ENCODE data around the gene APLF. TPM values are rescaled to one million over a fixed set of nuclear protein-coding genes. Genes with fewer than 3 reads are reported as not detected.
"Not testable (repeated sequence)": the region's sequence is repeated elsewhere in the genome, so short reads cannot be mapped to it uniquely, and the experiment has no call there.

The APLF gene
- total and polyA plus RNA-seq, 7 donors: 0.52 to 4.3 (median 2.8) TPM

DNA sequence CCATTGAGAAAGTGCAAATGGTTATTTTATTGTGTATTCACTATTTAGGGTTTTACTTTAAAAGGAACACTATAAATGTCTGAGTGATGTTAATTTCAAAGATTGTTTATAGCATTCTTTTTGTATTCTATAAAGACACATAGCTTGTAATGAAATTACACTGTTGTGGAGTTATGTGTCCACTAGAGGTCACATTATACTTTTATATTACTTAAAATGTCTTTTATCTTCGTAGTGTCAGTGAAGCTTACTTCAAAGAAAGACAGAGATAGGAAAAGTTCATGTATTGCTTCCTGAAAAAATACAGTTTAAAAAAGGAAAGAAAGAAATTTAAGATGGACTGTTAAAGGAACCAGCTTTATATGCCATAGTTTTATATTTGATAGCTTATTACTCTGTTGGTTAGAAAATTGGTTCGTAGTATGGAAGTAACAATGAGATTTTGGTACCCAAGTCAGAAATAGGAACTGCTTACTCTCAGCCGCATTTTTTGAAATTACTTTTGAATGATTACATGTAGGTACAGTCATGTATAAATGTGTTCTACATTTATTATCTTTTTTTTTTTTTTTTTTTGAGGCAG, 20.5 kb downstream of the APLF start:
- no peaks in the 10 kb centered on the region for H3K9me3 ChIP-seq
- DNase-seq (no peak), ATAC-seq (no peak)
- TF ChIP-seq, protein P1, sequence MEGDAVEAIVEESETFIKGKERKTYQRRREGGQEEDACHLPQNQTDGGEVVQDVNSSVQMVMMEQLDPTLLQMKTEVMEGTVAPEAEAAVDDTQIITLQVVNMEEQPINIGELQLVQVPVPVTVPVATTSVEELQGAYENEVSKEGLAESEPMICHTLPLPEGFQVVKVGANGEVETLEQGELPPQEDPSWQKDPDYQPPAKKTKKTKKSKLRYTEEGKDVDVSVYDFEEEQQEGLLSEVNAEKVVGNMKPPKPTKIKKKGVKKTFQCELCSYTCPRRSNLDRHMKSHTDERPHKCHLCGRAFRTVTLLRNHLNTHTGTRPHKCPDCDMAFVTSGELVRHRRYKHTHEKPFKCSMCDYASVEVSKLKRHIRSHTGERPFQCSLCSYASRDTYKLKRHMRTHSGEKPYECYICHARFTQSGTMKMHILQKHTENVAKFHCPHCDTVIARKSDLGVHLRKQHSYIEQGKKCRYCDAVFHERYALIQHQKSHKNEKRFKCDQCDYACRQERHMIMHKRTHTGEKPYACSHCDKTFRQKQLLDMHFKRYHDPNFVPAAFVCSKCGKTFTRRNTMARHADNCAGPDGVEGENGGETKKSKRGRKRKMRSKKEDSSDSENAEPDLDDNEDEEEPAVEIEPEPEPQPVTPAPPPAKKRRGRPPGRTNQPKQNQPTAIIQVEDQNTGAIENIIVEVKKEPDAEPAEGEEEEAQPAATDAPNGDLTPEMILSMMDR (IDR thresholded peaks at IDR 0.05): peak; percentile 49
- intact Hi-C loops (cut with DNase I): loop anchor here (5.0 to 10.0 kb wide), 2 partner anchors 229 to 437 kb away; no protein-coding TSS in a partner anchor
- H3K27me3 ChIP-seq (ENCODE audit: insufficient read depth in 3 of 3, low read length in 2 of 3): no peaks in the 10 kb centered on the region
- no peak overlapping the region for H3K4me3 ChIP-seq
- 58 to 62% (median 58%) methylated on average over 3 of the region's 3 CpGs for WGBS, 3 donors
- H3K4me1 ChIP-seq: peaks cover 4% of the 10 kb centered on the region
- no peaks in the 10 kb centered on the region for H3K36me3 ChIP-seq (ENCODE audit: insufficient read depth in 1 of 2, low read depth in 1 of 2)
- no peak overlapping the region for H3K27ac ChIP-seq

DNA sequence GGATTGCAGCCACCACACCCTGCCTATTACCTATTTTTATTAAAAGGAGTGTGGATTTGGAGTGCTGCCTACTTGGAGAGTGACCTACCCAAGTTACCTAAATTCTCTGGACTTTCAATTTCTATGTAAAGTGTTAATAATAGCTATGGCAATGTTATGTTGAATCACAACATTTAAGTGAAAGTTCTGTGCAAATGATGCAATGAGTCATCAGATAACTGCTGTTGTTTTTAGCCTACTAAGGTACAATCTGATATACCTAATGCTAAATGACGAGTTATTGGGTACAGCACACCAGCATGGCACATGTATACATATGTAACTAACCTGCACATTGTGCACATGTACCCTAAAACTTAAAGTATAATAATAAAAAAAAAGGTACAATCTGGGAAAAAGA, 21.2 kb downstream of the APLF start:
- H3K9me3 ChIP-seq; DNase-seq; H3K27ac ChIP-seq; H3K27me3 ChIP-seq (ENCODE audit: insufficient read depth in 3 of 3, low read length in 2 of 3); ATAC-seq; H3K4me3 ChIP-seq; H3K4me1 ChIP-seq; H3K36me3 ChIP-seq (ENCODE audit: insufficient read depth in 1 of 2, low read depth in 1 of 2): not testable (repeated sequence)
- intact Hi-C loops (cut with DNase I): loop anchor here (5.0 to 10.0 kb wide), 2 partner anchors 229 to 436 kb away; no protein-coding TSS in a partner anchor
- 84 to 88% (median 87%) methylated on average over 1 of the region's 1 CpG for WGBS, 3 donors

GRCh38 chr2:68489282-68489681, 21.9 kb downstream of the APLF start:
- DNase-seq: no peak
- intact Hi-C loops (cut with DNase I): loop anchor here (5.0 to 10.0 kb wide), 2 partner anchors 228 to 436 kb away; no protein-coding TSS in a partner anchor
- TF ChIP-seq, protein P1 (IDR thresholded peaks at IDR 0.05): no peak

DNA sequence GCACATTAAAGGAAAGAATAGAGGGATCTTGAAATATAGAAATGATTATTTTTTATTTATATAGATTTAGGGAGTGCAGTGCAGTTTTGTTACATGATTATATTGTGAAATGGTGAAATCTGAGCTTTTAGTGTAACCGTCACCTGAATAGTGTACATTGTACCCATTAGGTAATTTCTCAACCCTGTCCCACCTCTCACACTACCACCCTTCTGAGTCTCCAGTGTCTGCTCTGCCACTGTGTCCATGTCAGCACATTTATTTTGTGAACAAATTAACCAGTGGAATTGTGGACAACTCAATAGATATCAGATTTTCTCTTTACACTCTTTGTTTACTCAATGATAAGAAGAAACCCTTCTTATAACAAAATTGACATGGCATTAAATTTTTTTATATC, 24.2 kb downstream of the APLF start:
- no peak overlapping the region for H3K27ac ChIP-seq
- H3K27me3 ChIP-seq (ENCODE audit: insufficient read depth in 3 of 3, low read length in 2 of 3): no peaks in the 10 kb centered on the region
- no peaks in the 10 kb centered on the region for H3K36me3 ChIP-seq (ENCODE audit: insufficient read depth in 1 of 2, low read depth in 1 of 2)
- DNase-seq (no peak), ATAC-seq (no peak)
- peaks cover 4% of the 10 kb centered on the region for H3K4me1 ChIP-seq
- no peaks in the 10 kb centered on the region for H3K9me3 ChIP-seq
- 96 to 100% (median 96%) methylated on average over 1 of the region's 1 CpG for WGBS, 3 donors
- intact Hi-C loops (cut with DNase I): loop anchor here in 1 of 2 donors (10.0 kb wide), 1 partner anchor 103 kb away; no protein-coding TSS in a partner anchor
- TF ChIP-seq, protein P1 (IDR thresholded peaks at IDR 0.05): no peak
- no peak overlapping the region for H3K4me3 ChIP-seq

More at GRCh38 chr2:68489282-68489681, 21.9 kb downstream of the APLF start:
- H3K27me3 ChIP-seq (ENCODE audit: insufficient read depth in 3 of 3, low read length in 2 of 3): no peaks in the 10 kb centered on the region
- H3K9me3 ChIP-seq: no peaks in the 10 kb centered on the region
- no peak for ATAC-seq
- H3K4me3 ChIP-seq: no peak overlapping the region
- H3K36me3 ChIP-seq (ENCODE audit: insufficient read depth in 1 of 2, low read depth in 1 of 2): no peaks in the 10 kb centered on the region
- peaks cover 4% of the 10 kb centered on the region for H3K4me1 ChIP-seq
- WGBS, 3 donors: 97 to 100% (median 97%) methylated on average over 1 of the region's 1 CpG
- no peak overlapping the region for H3K27ac ChIP-seq

- Histone ChIP-seq H3K9me3 (no peaks in the 10 kb centered on the region), H3K4me1 (no peaks in the 10 kb centered on the region), H3K27me3 (ENCODE audit: insufficient read depth in 3 of 3, low read length in 2 of 3) (no peaks in the 10 kb centered on the region), H3K4me3 (no peak overlapping the region), H3K36me3 (ENCODE audit: insufficient read depth in 1 of 2, low read depth in 1 of 2) (no peaks in the 10 kb centered on the region), H3K27ac (no peak overlapping the region)
- intact Hi-C loops (cut with DNase I): loop anchor here in 1 of 2 donors (10.0 kb wide), 1 partner anchor 96 kb away; no protein-coding TSS in a partner anchor
- DNase-seq: no peak
- no peak for ATAC-seq
- TF ChIP-seq, protein P1 (IDR thresholded peaks at IDR 0.05): no peak
Measured at GRCh38 chr2:68499133-68499532, 31.7 kb downstream of the APLF start.

All from psoas muscle (tissue), 8 donors.